RWPE1 (cell line): ENCODE results near the gene RAB7B.

ENCODE experiments used
- CTCF ChIA-PET: fragments of 350-600 bp; sonication (Branson Sonifier 250); formaldehyde crosslinking; extraction: SDS; loops from one replicate; lab custom pipeline; 2021; lab: Yijun Ruan, JAX
- POLR2A ChIA-PET: fragments of 400-600 bp; formaldehyde crosslinking; extraction: SDS; loops from one replicate; lab custom pipeline; 2020; ENCODE audit warnings: antibody characterized with exemption; ENCODE audit not compliant: low non-redundant PET; lab: Yijun Ruan, JAX
- DNase-seq: peaks from one replicate; pipeline ENCODE4 v3.0.0; 2012; ENCODE audit warnings: low spot score
- H3K27ac ChIP-seq: fragments of 450-650 bp; 2 replicates; pipeline ENCODE4 v1.5.1; 2017
- CTCF ChIP-seq: fragments of 450-650 bp; conservative IDR thresholded peaks from 2 replicates; pipeline ENCODE4 v1.5.1; 2017; ENCODE audit warnings: low read depth, mild to moderate bottlenecking

The RAB7B gene

GRCh38 chr1:205978676-205979075, 24.5 kb downstream of the RAB7B start:
- no peak for TF ChIP-seq CTCF
- ChIA-PET CTCF (interaction anchor here (2.1 to 12.2 kb wide), 6 partner anchors 29 to 185 kb away, joined by 9 to 406 read pairs (median 60); partner anchors contain the start of gene SLC26A9), POLR2A (interaction anchor here (0.6 kb wide), 1 partner anchor 199 kb away, joined by 3 read pairs; no protein-coding TSS in a partner anchor)
- H3K27ac ChIP-seq, result peak overlapping the region; percentile 49
- no peak for DNase-seq

- POLR2A ChIA-PET, result interaction anchor here (0.9 to 1.2 kb wide), 2 partner anchors 60 to 151 kb away, joined by 3 read pairs; no protein-coding TSS in a partner anchor
Measured at GRCh38 chr1:205977402-205978014, 25.7 kb downstream of the RAB7B start.

GRCh38 chr1:205976708-205977401, 26.3 kb downstream of the RAB7B start:
- ChIA-PET CTCF (interaction anchor here (0.5 to 12.2 kb wide), 66 partner anchors 9 to 643 kb away, joined by 3 to 406 read pairs (median 5); partner anchors contain the start of genes RAB7B and SLC26A9), POLR2A (interaction anchor here (0.8 to 1.2 kb wide), 3 partner anchors 58 to 151 kb away, joined by 3 read pairs; no protein-coding TSS in a partner anchor)
- H3K27ac ChIP-seq, result peak overlapping the region; percentile 76
- no peak for TF ChIP-seq CTCF
- peak; percentile 53 for DNase-seq

More at GRCh38 chr1:205977402-205978014, 25.7 kb downstream of the RAB7B start:
- TF ChIP-seq CTCF, result peak; percentile 94
- CTCF ChIA-PET, result interaction anchor here (0.5 to 12.2 kb wide), 72 partner anchors 9 to 667 kb away, joined by 3 to 406 read pairs (median 5); partner anchors contain the start of genes RAB7B and SLC26A9
- peak; percentile 73 for DNase-seq
- peak overlapping the region; percentile 76 for H3K27ac ChIP-seq

- CTCF ChIA-PET, result interaction anchor here (0.7 to 12.2 kb wide), 11 partner anchors 8 to 183 kb away, joined by 3 to 406 read pairs (median 22); no protein-coding TSS in a partner anchor
- H3K27ac ChIP-seq, result peak overlapping the region; percentile 76
- TF ChIP-seq CTCF, result no peak
- POLR2A ChIA-PET, result interaction anchor here (0.8 kb wide), 1 partner anchor 57 kb away, joined by 3 read pairs; no protein-coding TSS in a partner anchor
- DNase-seq, result no peak
Measured at GRCh38 chr1:205976036-205976435, 27.2 kb downstream of the RAB7B start.

- TF ChIP-seq CTCF, result no peak
- CTCF ChIA-PET, result interaction anchor here (0.7 to 12.2 kb wide), 7 partner anchors 7 to 182 kb away, joined by 3 to 406 read pairs (median 28); no protein-coding TSS in a partner anchor
- no peak for DNase-seq
- H3K27ac ChIP-seq, result peak overlapping the region; percentile 76
- POLR2A ChIA-PET, result no interaction called here
Measured at GRCh38 chr1:205975387-205975998, 27.7 kb downstream of the RAB7B start.

GRCh38 chr1:205974712-205975111, 28.5 kb downstream of the RAB7B start:
- H3K27ac ChIP-seq, result no peak overlapping the region
- ChIA-PET POLR2A (no interaction called here), CTCF (no interaction called here)
- TF ChIP-seq CTCF, result no peak
- DNase-seq, result no peak
